Measurements from ENCODE around the gene MAML2.

The MAML2 gene

GRCh38 chr11:96107143-96107824, 235.7 kb downstream of the MAML2 start:
- H3K27ac ChIP-seq = no peak overlapping the region
- TF ChIP-seq, protein P1, sequence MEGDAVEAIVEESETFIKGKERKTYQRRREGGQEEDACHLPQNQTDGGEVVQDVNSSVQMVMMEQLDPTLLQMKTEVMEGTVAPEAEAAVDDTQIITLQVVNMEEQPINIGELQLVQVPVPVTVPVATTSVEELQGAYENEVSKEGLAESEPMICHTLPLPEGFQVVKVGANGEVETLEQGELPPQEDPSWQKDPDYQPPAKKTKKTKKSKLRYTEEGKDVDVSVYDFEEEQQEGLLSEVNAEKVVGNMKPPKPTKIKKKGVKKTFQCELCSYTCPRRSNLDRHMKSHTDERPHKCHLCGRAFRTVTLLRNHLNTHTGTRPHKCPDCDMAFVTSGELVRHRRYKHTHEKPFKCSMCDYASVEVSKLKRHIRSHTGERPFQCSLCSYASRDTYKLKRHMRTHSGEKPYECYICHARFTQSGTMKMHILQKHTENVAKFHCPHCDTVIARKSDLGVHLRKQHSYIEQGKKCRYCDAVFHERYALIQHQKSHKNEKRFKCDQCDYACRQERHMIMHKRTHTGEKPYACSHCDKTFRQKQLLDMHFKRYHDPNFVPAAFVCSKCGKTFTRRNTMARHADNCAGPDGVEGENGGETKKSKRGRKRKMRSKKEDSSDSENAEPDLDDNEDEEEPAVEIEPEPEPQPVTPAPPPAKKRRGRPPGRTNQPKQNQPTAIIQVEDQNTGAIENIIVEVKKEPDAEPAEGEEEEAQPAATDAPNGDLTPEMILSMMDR (conservative IDR thresholded peaks at IDR 0.05) = no peak

- TF ChIP-seq, protein P1 (conservative IDR thresholded peaks at IDR 0.05) = no peak
- no peak overlapping the region for H3K27ac ChIP-seq
These were observed 236.3 kb downstream of the MAML2 start for GRCh38 chr11:96106645-96107044.

DNA sequence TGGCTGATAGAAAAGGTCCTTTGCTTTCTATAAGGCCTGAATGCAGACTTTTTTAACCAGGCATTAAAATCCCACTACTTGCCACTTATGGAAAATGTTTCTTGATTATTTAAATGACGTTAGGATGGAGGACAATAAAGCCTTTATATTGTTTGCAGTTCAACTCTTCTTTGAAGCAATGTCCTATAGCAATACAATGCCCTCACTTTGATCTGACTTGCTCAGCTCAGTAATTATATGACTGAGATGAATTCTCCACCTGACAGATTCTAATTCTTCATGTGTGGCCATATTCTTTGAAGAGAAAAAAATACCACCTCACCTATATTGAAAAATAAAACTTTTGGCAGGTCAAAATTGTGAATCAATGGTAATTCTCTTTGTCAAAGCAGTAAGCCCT, 237.1 kb downstream of the MAML2 start:
- TF ChIP-seq, protein P1 (conservative IDR thresholded peaks at IDR 0.05) = no peak
- no peak overlapping the region for H3K27ac ChIP-seq

DNA sequence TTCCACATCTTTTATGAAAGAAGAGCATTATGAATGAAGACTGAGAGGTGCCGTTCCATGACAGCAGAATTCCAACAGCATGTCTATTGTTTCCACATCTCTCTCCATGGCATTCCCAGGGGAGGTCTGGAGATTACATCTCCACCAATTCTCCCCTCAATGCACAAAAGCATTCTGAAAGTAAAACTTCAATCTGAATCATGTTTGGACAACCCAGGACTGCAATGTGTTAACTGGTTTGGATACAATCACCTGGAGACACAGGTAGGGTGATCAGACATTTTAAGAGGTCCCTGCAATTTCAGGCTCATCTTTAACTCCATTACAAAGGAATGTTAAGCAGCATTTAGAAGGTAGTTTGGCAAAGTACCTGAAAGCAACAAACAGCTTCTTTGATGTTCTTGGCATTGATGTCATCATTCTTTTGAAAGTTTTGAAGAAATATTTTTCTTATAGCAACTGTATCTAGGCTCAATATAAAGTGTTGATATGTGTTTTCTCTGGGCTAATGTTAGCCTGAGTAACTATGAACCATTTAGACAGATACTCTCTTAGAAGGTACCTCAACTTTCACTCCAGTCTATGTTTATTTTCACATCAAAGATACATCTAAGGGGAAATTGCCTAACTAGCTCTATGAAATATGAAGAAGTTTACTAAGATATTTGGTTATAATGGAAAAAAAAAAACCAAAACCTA, 237.6 kb downstream of the MAML2 start:
- TF ChIP-seq, protein P1 (conservative IDR thresholded peaks at IDR 0.05) = no peak
- H3K27ac ChIP-seq = no peak overlapping the region

GRCh38 chr11:96104496-96104895, 238.5 kb downstream of the MAML2 start:
- TF ChIP-seq, protein P1 (conservative IDR thresholded peaks at IDR 0.05) = no peak
- H3K27ac ChIP-seq = no peak overlapping the region

DNA sequence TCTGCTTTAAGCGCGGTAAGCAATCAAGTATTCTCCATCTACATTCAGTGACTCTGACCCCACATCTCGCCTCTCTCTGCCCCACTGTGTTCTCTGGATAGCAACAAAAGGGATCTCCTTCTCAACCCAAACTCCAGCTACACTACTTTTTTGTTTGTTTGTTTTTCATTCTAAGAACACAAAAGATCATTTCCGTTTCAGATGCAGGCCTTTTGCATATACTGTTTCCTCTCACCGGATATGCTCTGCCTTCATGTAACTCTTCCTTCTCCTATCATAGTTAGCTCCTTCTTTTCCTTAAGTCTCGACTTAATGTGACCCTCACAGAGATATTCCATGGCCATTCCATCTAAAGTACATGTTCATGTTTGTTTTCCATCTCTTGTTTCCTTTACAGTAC, 239.3 kb downstream of the MAML2 start:
- H3K27ac ChIP-seq = no peak overlapping the region
- TF ChIP-seq, protein P1 (conservative IDR thresholded peaks at IDR 0.05) = no peak

DNA sequence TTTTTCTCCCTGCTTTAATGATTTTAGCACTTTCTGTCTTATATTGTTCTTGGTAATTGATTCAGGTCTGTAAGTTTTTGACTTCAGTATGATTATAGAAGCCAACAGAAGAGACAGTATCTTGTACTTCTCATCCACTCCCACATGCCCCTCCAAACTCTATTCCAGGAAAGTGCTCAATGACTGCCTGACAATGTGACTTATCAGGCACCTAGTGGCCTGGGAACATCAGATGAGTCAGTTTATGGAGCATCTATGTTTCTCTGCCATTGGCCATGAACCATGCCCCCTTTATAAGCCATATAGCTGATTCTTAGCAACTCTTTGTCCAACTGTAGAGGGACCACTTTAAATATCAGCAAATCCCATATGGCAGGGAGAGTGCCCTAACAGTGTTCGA, 239.9 kb downstream of the MAML2 start:
- no peak overlapping the region for H3K27ac ChIP-seq
- TF ChIP-seq, protein P1 (conservative IDR thresholded peaks at IDR 0.05) = no peak
